Activated CD4-positive, alpha-beta T cell treated with anti-CD3 and anti-CD28 coated beads for 36 hours (primary cell): ENCODE results near the gene RNF186. TPM values are rescaled to one million over a fixed set of nuclear protein-coding genes. Genes with fewer than 3 reads are reported as not detected.
"Not testable (repeated sequence)": the region's sequence is repeated elsewhere in the genome, so short reads cannot be mapped to it uniquely, and the experiment has no call there.

Experiments used
- ATAC-seq: fragments of 200-7000 bp; cut with Tn5 transposase; one replicate; pipeline ENCODE4 v1.10.0; 2021; ENCODE audit warnings: mild to moderate bottlenecking, moderate library complexity
- CTCF ChIA-PET: fragments of 350-600 bp; sonication (Branson Sonifier 250); formaldehyde crosslinking; loops from one replicate; lab custom pipeline; 2021; ENCODE audit warnings: antibody characterized with exemption; lab: Charles Lee
- POLR2A ChIA-PET: fragments of 350-600 bp; sonication (Branson Sonifier 250); formaldehyde crosslinking; loops from one replicate; lab custom pipeline; 2021; ENCODE audit warnings: antibody characterized with exemption, inconsistent platforms; lab: Charles Lee
- DNase-seq: peaks from one replicate; pipeline ENCODE4 v3.0.0-alpha.2; 2020
- H3K27ac Mint-ChIP-seq: one replicate; pipeline ENCODE4 v1.8.0; 2021; ENCODE audit warnings: mixed read lengths
- H3K27me3 Mint-ChIP-seq: one replicate; pipeline ENCODE4 v1.8.0; 2021; ENCODE audit warnings: mixed read lengths
- H3K36me3 Mint-ChIP-seq: one replicate; pipeline ENCODE4 v1.8.0; 2021; ENCODE audit warnings: low read depth, mixed read lengths
- H3K4me1 Mint-ChIP-seq: one replicate; pipeline ENCODE4 v1.8.0; 2021; ENCODE audit warnings: mixed read lengths
- H3K4me3 Mint-ChIP-seq: one replicate; pipeline ENCODE4 v1.8.0; 2021; ENCODE audit warnings: mild to moderate bottlenecking, moderate library complexity, mixed read lengths
- H3K9me3 Mint-ChIP-seq: one replicate; pipeline ENCODE4 v1.8.0; 2021; ENCODE audit warnings: low read depth, mixed read lengths
- intact Hi-C, 2 experiments: fragments of 100-400 bp; cut with DNase I in 1 of 2; cut with micrococcal nuclease in 1 of 2; formaldehyde crosslinking; loops; one replicate each; pipeline versions ENCODE4 v1.14.2 to v1.15.1; 2022 to 2024; cut with DNase I, micrococcal nuclease
- total RNA-seq, 2 experiments: library from RNA; stranded (reverse); gene quantifications; one replicate each; pipeline ENCODE4 v1.2.3, GENCODE V29; 2021

RNF186 gene
- total RNA-seq, 2 experiments from 2014 or later = not detected

DNA sequence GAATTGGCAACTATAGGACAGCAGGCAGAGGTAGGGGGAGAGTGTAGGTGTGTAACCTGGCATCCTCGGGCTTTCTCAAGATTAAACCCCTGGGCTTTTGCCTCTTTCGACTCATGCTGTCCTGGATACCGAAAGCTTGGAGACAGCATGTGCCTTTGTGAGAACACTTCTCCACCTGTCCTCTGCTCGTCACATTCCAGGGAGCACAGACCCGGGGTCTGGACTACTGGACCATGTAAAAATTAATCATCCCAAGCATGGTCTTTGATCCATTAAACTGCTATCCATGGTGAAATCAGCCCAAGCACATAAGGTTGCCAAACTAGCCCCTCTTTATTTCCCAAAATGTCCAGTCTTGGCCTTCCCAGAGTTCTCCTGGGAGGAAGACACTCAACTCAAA lies 9.0 kb upstream of the RNF186 start:
- peaks cover 4% of the 10 kb centered on the region for H3K4me1 Mint-ChIP-seq
- ChIA-PET CTCF (no interaction called here), POLR2A (no interaction called here)
- intact Hi-C loops = no loop called here
- no peak overlapping the region for H3K27ac Mint-ChIP-seq
- H3K4me3 Mint-ChIP-seq = no peak overlapping the region
- DNase-seq (no peak), ATAC-seq (no peak)
- H3K27me3 Mint-ChIP-seq = peaks cover 12% of the 10 kb centered on the region
- H3K36me3 Mint-ChIP-seq = no peaks in the 10 kb centered on the region
- H3K9me3 Mint-ChIP-seq = no peaks in the 10 kb centered on the region

GRCh38 chr1:19819701-19820100 lies 4.6 kb upstream of the RNF186 start:
- intact Hi-C loops = no loop called here
- no peak overlapping the region for H3K27ac Mint-ChIP-seq

GRCh38 chr1:19818324-19818723 lies 3.2 kb upstream of the RNF186 start:
- ChIA-PET POLR2A (no interaction called here), CTCF (interaction anchor here (0.7 kb wide), 2 partner anchors 269 to 479 kb away, joined by 3 read pairs; no protein-coding TSS in a partner anchor)
- ATAC-seq = no peak

More at GRCh38 chr1:19819701-19820100, 4.6 kb upstream of the RNF186 start:
- Mint-ChIP-seq H3K4me1 (peaks cover 3% of the 10 kb centered on the region), H3K27me3 (no peaks in the 10 kb centered on the region), H3K9me3 (no peaks in the 10 kb centered on the region), H3K36me3 (no peaks in the 10 kb centered on the region), H3K4me3 (no peak overlapping the region)
- ChIA-PET CTCF (interaction anchor here (0.5 kb wide), 1 partner anchor 23 kb away, joined by 5 read pairs; no protein-coding TSS in a partner anchor), POLR2A (no interaction called here)
- DNase-seq (no peak), ATAC-seq (no peak)

DNA sequence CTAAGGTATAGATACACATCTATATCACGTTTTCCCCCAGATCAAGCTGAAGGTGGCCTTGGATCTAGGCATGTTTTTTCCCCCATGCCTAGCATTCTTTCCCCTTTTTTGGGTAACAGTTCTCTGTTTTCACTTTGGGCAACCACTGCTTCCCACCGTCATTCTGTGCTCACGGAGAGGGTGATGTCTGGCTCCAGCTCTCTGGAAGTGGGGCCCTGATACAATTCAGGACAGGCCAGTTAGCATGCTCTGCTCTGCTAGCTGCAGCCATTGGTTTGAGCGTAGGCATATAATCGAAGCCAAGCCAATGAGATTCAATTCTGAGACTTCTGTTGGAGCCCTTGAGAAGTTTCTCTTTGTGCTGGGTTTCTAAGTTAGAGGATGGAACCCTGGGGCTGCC lies 2.1 kb upstream of the RNF186 start:
- ATAC-seq (no peak), DNase-seq (no peak)
- Mint-ChIP-seq H3K4me1 (no peaks in the 10 kb centered on the region), H3K27me3 (no peaks in the 10 kb centered on the region), H3K36me3 (no peaks in the 10 kb centered on the region), H3K4me3 (no peak overlapping the region), H3K9me3 (no peaks in the 10 kb centered on the region), H3K27ac (no peak overlapping the region)
- ChIA-PET POLR2A (no interaction called here), CTCF (interaction anchor here (0.7 kb wide), 1 partner anchor 1877 kb away, joined by 3 read pairs; no protein-coding TSS in a partner anchor)
- intact Hi-C loops = no loop called here

More at GRCh38 chr1:19818324-19818723, 3.2 kb upstream of the RNF186 start:
- Mint-ChIP-seq H3K4me1 (no peaks in the 10 kb centered on the region), H3K36me3 (no peaks in the 10 kb centered on the region), H3K27ac (no peak overlapping the region), H3K4me3 (no peak overlapping the region), H3K27me3 (no peaks in the 10 kb centered on the region), H3K9me3 (no peaks in the 10 kb centered on the region)
- intact Hi-C loops = no loop called here
- DNase-seq = no peak

- H3K9me3 Mint-ChIP-seq, DNase-seq, H3K27ac Mint-ChIP-seq, H3K27me3 Mint-ChIP-seq, H3K36me3 Mint-ChIP-seq, H3K4me3 Mint-ChIP-seq, intact Hi-C loops, ATAC-seq, H3K4me1 Mint-ChIP-seq, POLR2A ChIA-PET: not testable (repeated sequence)
- CTCF ChIA-PET = interaction anchor here (0.7 kb wide), 1 partner anchor 1877 kb away, joined by 3 read pairs; no protein-coding TSS in a partner anchor
Observed at GRCh38 chr1:19816737-19817086, 1.6 kb upstream of the RNF186 start.

DNA sequence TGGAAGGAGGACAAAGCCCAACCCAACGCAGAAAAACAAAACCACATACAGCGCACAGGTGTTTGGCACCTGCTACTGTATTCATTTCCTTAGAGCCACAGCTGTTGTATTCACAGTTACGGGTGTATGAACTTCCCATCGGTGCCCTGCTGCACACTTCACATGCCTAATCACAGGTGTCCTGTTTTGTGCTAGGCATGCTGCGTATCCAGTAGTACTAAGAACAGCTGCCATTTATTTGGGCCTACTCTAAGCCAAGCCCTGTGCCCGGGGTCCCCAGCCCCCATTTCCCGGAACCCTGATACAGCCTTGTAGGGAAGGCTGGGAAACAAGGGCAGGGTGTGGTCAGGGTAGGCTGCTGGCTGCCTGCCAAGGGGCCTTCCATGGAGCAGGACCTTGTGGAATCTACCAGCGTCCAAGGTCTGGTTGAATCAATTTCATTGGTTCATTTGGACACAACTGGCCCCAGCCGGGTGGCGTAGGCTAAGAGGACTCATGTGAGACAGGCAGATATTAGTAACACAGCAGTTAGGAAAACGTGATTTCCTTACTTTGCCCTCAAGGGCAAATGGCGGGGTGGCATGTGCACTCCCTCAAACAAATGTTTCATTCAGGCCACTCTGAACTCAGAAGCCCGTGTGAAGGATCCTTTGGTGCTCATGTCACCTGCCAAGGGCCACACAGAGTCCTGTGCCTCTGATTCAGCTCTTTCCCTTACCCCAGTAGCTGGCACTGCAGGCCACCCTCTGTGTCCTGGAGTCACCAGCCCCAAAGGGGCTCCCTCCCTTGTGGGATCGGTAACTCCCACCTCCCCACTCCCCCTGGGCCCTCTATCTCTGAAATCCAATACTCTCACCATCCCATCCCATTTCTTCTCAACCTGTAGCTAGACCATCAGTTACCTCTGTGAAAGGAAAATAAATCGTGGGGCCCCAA lies 986 bp upstream of the RNF186 start:
- H3K4me1 Mint-ChIP-seq = no peaks in the 10 kb centered on the region
- no peak overlapping the region for H3K27ac Mint-ChIP-seq
- ChIA-PET POLR2A (interaction anchor here (0.5 kb wide), 1 partner anchor 1290 kb away, joined by 3 read pairs; no protein-coding TSS in a partner anchor), CTCF (interaction anchor here (0.5 to 0.7 kb wide), 2 partner anchors 101 to 1876 kb away, joined by 3 read pairs; no protein-coding TSS in a partner anchor)
- intact Hi-C loops = no loop called here
- ATAC-seq (no peak), DNase-seq (no peak)
- H3K27me3 Mint-ChIP-seq = no peaks in the 10 kb centered on the region
- no peak overlapping the region for H3K4me3 Mint-ChIP-seq
- no peaks in the 10 kb centered on the region for H3K36me3 Mint-ChIP-seq
- no peaks in the 10 kb centered on the region for H3K9me3 Mint-ChIP-seq

GRCh38 chr1:19814244-19814661 lies 830 bp downstream of the RNF186 start:
- no peak for DNase-seq
- Mint-ChIP-seq H3K9me3 (no peaks in the 10 kb centered on the region), H3K27me3 (no peaks in the 10 kb centered on the region), H3K36me3 (no peaks in the 10 kb centered on the region), H3K4me1 (no peaks in the 10 kb centered on the region), H3K4me3 (no peak overlapping the region), H3K27ac (no peak overlapping the region)
- POLR2A ChIA-PET = no interaction called here
- CTCF ChIA-PET = interaction anchor here (0.7 to 1.8 kb wide), 4 partner anchors 19 to 152 kb away, joined by 3 to 7 read pairs (median 4); no protein-coding TSS in a partner anchor
- ATAC-seq = no peak
- intact Hi-C loops = no loop called here

GRCh38 chr1:19813643-19813960 lies 1.5 kb downstream of the RNF186 start:
- Mint-ChIP-seq H3K4me3 (no peak overlapping the region), H3K27ac (no peak overlapping the region), H3K36me3 (no peaks in the 10 kb centered on the region), H3K27me3 (no peaks in the 10 kb centered on the region), H3K9me3 (no peaks in the 10 kb centered on the region), H3K4me1 (no peaks in the 10 kb centered on the region)
- intact Hi-C loops = no loop called here
- ATAC-seq (no peak), DNase-seq (no peak)
- ChIA-PET CTCF (interaction anchor here (0.7 to 1.8 kb wide), 5 partner anchors 18 to 152 kb away, joined by 3 to 7 read pairs (median 4); no protein-coding TSS in a partner anchor), POLR2A (no interaction called here)

- DNase-seq = no peak
- no peak for ATAC-seq
- no peak overlapping the region for H3K4me3 Mint-ChIP-seq
- no peaks in the 10 kb centered on the region for H3K9me3 Mint-ChIP-seq
- CTCF ChIA-PET = interaction anchor here (0.9 to 1.8 kb wide), 3 partner anchors 36 to 52 kb away, joined by 4 to 7 read pairs (median 5); no protein-coding TSS in a partner anchor
- POLR2A ChIA-PET = interaction anchor here (0.5 kb wide), 1 partner anchor 52 kb away, joined by 4 read pairs; no protein-coding TSS in a partner anchor
- H3K36me3 Mint-ChIP-seq = no peaks in the 10 kb centered on the region
- H3K27me3 Mint-ChIP-seq = no peaks in the 10 kb centered on the region
- no peaks in the 10 kb centered on the region for H3K4me1 Mint-ChIP-seq
- no peak overlapping the region for H3K27ac Mint-ChIP-seq
- intact Hi-C loops = no loop called here
Observed at GRCh38 chr1:19812875-19813642, 2.0 kb downstream of the RNF186 start.

DNA sequence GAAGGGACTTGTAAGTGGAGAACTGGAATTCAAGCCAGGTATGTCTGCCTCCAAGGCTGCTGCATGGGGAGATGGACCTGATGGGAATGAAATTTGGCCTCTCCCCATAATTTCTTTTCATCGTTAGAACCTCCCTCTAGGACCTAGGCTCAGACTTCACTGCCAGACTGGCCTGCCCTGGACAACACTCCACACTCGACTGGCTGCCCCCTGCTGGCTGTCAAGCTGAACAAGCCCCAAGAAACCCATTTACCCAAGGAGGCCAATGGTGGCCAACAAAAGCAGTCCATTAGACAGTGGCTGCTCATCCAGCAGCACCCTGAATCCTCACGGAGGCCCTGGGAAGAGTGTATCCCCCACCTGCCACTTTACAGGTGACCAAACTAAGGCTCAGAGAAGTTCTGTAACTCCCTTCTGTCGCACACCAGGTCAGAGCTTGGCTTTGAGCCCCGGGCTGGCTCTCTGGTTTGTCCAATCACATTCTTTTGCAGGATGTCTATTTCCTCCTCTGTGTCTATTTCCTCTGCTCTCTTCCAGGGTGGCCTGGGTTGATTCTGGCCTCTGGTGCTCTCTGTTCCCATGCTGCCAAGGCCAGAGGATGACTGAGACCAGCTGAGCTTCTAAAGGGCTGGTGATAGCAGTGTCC lies 3.8 kb downstream of the RNF186 start:
- Mint-ChIP-seq H3K27ac (no peak overlapping the region), H3K36me3 (no peaks in the 10 kb centered on the region), H3K9me3 (no peaks in the 10 kb centered on the region), H3K4me1 (no peaks in the 10 kb centered on the region), H3K27me3 (no peaks in the 10 kb centered on the region), H3K4me3 (no peak overlapping the region)
- peak; percentile 81 for DNase-seq
- intact Hi-C loops = loop anchor here (1.0 to 2.0 kb wide), 4 partner anchors 49 to 150 kb away; no protein-coding TSS in a partner anchor
- ChIA-PET POLR2A (no interaction called here), CTCF (interaction anchor here (0.8 to 1.2 kb wide), 8 partner anchors 11 to 152 kb away, joined by 3 to 8 read pairs (median 4); no protein-coding TSS in a partner anchor)
- peak; percentile 85 for ATAC-seq
